Measurements from ENCODE around the gene NDUFS7.
A peak's percentile ranks its signal among the peaks of the same experiment; 100 is the strongest.

NDUFS7 gene

DNA sequence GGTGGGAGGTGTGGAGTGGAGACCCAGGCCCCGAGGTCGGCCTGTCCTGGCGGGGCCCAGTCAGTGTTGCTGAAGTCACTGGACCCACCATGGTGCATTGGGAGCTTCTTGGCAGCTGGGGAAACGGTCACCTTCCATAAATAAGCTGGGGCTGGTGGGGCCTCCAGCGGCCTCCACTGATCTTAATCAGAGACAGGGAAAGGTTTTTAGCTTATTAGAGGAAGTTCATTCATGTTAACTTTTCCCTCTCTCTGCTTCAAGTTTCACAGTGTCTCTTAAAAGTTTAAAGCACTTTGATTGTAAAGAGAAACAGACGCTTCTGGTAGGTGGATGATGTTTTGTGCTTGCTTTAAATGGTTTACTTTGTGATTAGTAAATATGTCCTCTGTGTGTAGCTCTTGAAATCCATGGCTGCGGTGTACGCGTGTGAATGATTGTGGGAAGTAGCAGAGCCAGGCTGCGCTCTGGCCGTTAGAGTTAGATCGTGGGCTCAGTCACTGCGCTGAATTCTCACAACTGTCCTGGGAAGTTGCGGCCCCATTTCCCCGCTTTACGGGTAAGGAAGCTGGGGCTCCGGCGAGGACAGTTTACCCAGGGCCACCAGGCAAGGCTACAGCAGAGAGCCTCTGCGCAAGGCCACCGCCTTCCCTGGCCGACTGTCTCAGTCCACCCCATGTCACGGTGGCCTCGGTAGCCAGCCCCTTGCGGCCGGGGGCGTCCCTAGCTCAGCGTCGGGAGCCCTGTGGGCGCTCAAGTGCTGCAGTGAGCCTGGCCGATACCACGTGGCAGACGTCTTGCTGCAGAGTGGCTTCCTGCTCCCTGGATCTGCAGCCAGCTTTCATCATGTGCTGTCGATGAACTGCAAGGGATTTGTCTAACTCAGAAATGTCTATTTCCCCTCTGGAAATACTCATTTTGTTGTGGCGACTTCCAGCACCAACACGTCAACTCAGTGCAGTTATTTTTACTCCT lies 16.5 kb upstream of the NDUFS7 start:
- peaks cover 2% of the 10 kb centered on the region for H3K9me3 ChIP-seq (ENCODE audit: insufficient read depth, low read depth, low read length)
- H3K79me1 ChIP-seq (ENCODE audit: low read length), result no peaks in the 10 kb centered on the region
- H3K14ac ChIP-seq (ENCODE audit: low read length), result no peak overlapping the region
- no peak overlapping the region for H3K4ac ChIP-seq (ENCODE audit: low read depth, low read length)
- no peak overlapping the region for H4K12ac ChIP-seq (ENCODE audit: low read depth, low read length)
- no peak overlapping the region for H3K9ac ChIP-seq (ENCODE audit: low read length)
- no peak overlapping the region for H2BK120ac ChIP-seq (ENCODE audit: insufficient read depth, low read length, poor library complexity)
- no peak overlapping the region for H2AK5ac ChIP-seq (ENCODE audit: low read length)
- no peak overlapping the region for H3K4me3 ChIP-seq (ENCODE audit: low read depth, low read length)
- peaks cover 69 to 80% of the 10 kb centered on the region in 2 experiments for H3K36me3 ChIP-seq (ENCODE audit: control insufficient read depth in 1 of 2, insufficient read depth in 2 of 2, low read length in 2 of 2)
- no peaks in the 10 kb centered on the region for H3K4me1 ChIP-seq (ENCODE audit: control insufficient read depth in 1 of 2, insufficient read depth in 2 of 2, low read length in 2 of 2)
- no peak overlapping the region for H3K23ac ChIP-seq (ENCODE audit: low read length)
- no peak overlapping the region for H3K18ac ChIP-seq (ENCODE audit: low read length)
- no peaks in the 10 kb centered on the region for H3K79me2 ChIP-seq (ENCODE audit: control insufficient read depth, insufficient read depth, low read length, poor library complexity)
- no peak overlapping the region for H2BK12ac ChIP-seq (ENCODE audit: low read length)
- H3K27me3 ChIP-seq (ENCODE audit: insufficient read depth, low read length), result no peaks in the 10 kb centered on the region
- H3K4me2 ChIP-seq (ENCODE audit: low read length), result no peak overlapping the region
- H2BK5ac ChIP-seq (ENCODE audit: low read depth, low read length, poor library complexity), result no peak overlapping the region
- H4K8ac ChIP-seq (ENCODE audit: low read depth, low read length), result no peak overlapping the region
- H4K91ac ChIP-seq (ENCODE audit: low read depth, low read length), result no peak overlapping the region
- no peak overlapping the region for H3K27ac ChIP-seq (ENCODE audit: low read depth, low read length)
- DNase-seq, result no peak
- WGBS (ENCODE audit: extremely low coverage, insufficient coverage, insufficient read length), result no CpG with 5 or more reads among the region's 35 CpGs
- no peak overlapping the region for H2AFZ ChIP-seq (ENCODE audit: insufficient read depth, low read length, poor library complexity)

DNA sequence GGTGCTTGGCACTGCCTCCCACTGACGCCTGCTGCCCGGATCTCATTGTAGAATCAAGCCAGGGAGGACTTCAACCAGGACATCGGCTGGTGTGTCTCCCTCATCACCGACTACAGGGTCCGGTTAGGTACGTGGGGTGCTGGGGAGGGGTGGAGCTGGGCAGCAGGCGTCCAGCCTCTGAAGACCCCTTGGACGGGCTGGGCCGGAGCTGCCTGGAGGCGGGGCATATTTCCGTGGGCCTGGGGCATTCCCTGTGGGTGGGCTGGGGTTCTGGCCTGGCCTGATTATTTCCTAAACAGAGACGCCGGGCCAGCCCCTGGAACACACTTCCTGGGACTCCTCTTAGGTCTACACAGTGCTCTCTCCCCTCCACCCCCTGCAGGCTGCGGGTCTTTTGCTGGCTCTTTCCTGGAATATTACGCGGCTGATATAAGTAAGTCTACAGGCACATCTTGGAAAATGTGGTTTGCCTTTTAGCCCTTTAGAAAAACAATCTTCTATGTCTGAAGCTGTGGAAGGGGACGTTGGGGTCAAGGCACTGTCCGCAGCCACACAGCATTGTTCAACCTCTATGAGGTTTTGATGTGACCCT lies 14.4 kb upstream of the NDUFS7 start:
- no peaks in the 10 kb centered on the region for H3K27me3 ChIP-seq (ENCODE audit: insufficient read depth, low read length)
- no peak overlapping the region for H4K12ac ChIP-seq (ENCODE audit: low read depth, low read length)
- peaks cover 68 to 78% of the 10 kb centered on the region in 2 experiments for H3K36me3 ChIP-seq (ENCODE audit: control insufficient read depth in 1 of 2, insufficient read depth in 2 of 2, low read length in 2 of 2)
- no peak overlapping the region for H4K91ac ChIP-seq (ENCODE audit: low read depth, low read length)
- H3K4me3 ChIP-seq (ENCODE audit: low read depth, low read length), result no peak overlapping the region
- no peak overlapping the region for H3K18ac ChIP-seq (ENCODE audit: low read length)
- H3K79me1 ChIP-seq (ENCODE audit: low read length), result no peaks in the 10 kb centered on the region
- DNase-seq, result no peak
- no peak overlapping the region for H3K23ac ChIP-seq (ENCODE audit: low read length)
- H2AFZ ChIP-seq (ENCODE audit: insufficient read depth, low read length, poor library complexity), result no peak overlapping the region
- H3K4me1 ChIP-seq (ENCODE audit: control insufficient read depth in 1 of 2, insufficient read depth in 2 of 2, low read length in 2 of 2), result no peaks in the 10 kb centered on the region
- no peak overlapping the region for H3K27ac ChIP-seq (ENCODE audit: low read depth, low read length)
- H3K4me2 ChIP-seq (ENCODE audit: low read length), result no peak overlapping the region
- no peak overlapping the region for H3K9ac ChIP-seq (ENCODE audit: low read length)
- peaks cover 2% of the 10 kb centered on the region for H3K9me3 ChIP-seq (ENCODE audit: insufficient read depth, low read depth, low read length)
- no peak overlapping the region for H2BK120ac ChIP-seq (ENCODE audit: insufficient read depth, low read length, poor library complexity)
- no peak overlapping the region for H3K14ac ChIP-seq (ENCODE audit: low read length)
- no peak overlapping the region for H2BK5ac ChIP-seq (ENCODE audit: low read depth, low read length, poor library complexity)
- no peak overlapping the region for H4K8ac ChIP-seq (ENCODE audit: low read depth, low read length)
- no peak overlapping the region for H3K4ac ChIP-seq (ENCODE audit: low read depth, low read length)
- no CpG with 5 or more reads among the region's 18 CpGs for WGBS (ENCODE audit: extremely low coverage, insufficient coverage, insufficient read length)
- H3K79me2 ChIP-seq (ENCODE audit: control insufficient read depth, insufficient read depth, low read length, poor library complexity), result no peaks in the 10 kb centered on the region
- H2BK12ac ChIP-seq (ENCODE audit: low read length), result no peak overlapping the region
- no peak overlapping the region for H2AK5ac ChIP-seq (ENCODE audit: low read length)

DNA sequence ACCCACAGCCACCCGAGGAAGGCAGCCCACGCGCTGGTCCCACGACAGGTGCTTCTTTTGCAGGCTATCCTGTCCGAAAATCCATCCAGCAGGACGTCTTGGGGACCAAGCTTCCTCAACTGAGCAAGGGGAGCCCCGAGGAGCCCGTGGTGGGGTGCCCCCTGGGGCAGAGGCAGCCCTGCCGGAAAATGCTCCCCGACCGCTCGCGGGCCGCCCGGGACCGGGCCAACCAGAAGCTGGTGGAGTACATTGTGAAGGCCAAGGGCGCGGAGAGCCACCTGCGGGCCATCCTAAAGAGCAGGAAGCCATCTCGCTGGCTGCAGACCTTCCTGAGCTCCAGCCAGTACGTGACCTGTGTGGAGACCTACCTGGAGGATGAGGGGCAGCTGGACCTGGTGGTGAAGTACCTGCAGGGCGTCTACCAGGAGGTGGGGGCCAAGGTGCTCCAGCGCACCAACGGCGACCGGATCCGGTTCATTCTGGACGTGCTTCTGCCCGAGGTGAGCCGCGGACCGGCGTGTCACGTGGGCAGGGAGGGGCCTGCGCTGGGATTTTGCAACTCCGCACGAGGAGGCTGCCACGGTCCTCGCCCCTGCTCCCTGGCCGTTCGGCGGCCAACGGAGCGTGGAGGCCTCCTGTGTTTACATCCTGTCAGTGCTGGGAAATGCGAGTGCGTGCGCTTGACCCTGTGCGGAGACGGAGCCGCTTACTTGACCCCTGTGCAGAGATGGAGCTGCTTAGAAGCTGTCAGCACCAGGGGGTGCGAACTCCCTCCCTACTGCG lies 12.9 kb upstream of the NDUFS7 start:
- Histone ChIP-seq H3K14ac (ENCODE audit: low read length) (no peak overlapping the region), H3K36me3 (ENCODE audit: control insufficient read depth in 1 of 2, insufficient read depth in 2 of 2, low read length in 2 of 2) (peaks cover 64 to 71% of the 10 kb centered on the region in 2 experiments), H3K79me1 (ENCODE audit: low read length) (no peaks in the 10 kb centered on the region), H3K79me2 (ENCODE audit: control insufficient read depth, insufficient read depth, low read length, poor library complexity) (no peaks in the 10 kb centered on the region), H2AFZ (ENCODE audit: insufficient read depth, low read length, poor library complexity) (no peak overlapping the region), H3K4me2 (ENCODE audit: low read length) (no peak overlapping the region), H3K9me3 (ENCODE audit: insufficient read depth, low read depth, low read length) (peaks cover 2% of the 10 kb centered on the region), H3K27ac (ENCODE audit: low read depth, low read length) (no peak overlapping the region), H2BK120ac (ENCODE audit: insufficient read depth, low read length, poor library complexity) (no peak overlapping the region), H3K4me1 (ENCODE audit: control insufficient read depth in 1 of 2, insufficient read depth in 2 of 2, low read length in 2 of 2) (no peaks in the 10 kb centered on the region), H3K4ac (ENCODE audit: low read depth, low read length) (no peak overlapping the region), H3K27me3 (ENCODE audit: insufficient read depth, low read length) (no peaks in the 10 kb centered on the region), H2AK5ac (ENCODE audit: low read length) (no peak overlapping the region), H4K91ac (ENCODE audit: low read depth, low read length) (no peak overlapping the region), H2BK5ac (ENCODE audit: low read depth, low read length, poor library complexity) (no peak overlapping the region), H3K9ac (ENCODE audit: low read length) (no peak overlapping the region), H3K23ac (ENCODE audit: low read length) (no peak overlapping the region), H4K8ac (ENCODE audit: low read depth, low read length) (no peak overlapping the region), H3K4me3 (ENCODE audit: low read depth, low read length) (no peak overlapping the region), H2BK12ac (ENCODE audit: low read length) (no peak overlapping the region), H3K18ac (ENCODE audit: low read length) (no peak overlapping the region), H4K12ac (ENCODE audit: low read depth, low read length) (no peak overlapping the region)
- DNase-seq, result peak; percentile 21 to 33
- no CpG with 5 or more reads among the region's 52 CpGs for WGBS (ENCODE audit: extremely low coverage, insufficient coverage, insufficient read length)

DNA sequence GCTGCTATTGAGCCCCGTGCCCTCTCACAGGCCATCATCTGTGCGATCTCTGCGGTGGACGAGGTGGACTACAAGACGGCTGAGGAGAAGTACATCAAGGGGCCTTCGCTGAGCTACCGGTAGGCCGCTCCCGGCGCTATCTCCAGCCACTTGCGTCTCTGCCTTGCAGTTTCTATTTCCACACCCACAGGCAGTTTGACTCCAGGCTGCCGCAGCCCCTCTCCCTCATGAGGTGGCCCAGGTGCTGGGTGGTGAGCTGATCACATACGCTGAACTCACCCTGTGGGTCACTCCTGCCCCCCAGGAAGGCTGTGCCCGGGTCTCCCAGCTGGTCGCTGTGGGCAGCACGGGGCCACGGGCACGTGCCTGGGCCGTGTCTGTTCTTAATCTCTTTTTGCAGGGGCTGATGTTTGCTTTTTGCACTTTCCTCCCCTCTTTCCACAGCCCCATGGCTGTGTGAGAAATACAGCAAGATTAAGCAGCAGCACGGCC lies 10.6 kb upstream of the NDUFS7 start:
- H2BK5ac ChIP-seq (ENCODE audit: low read depth, low read length, poor library complexity), result no peak overlapping the region
- H3K9me3 ChIP-seq (ENCODE audit: insufficient read depth, low read depth, low read length), result peaks cover 5% of the 10 kb centered on the region
- H3K79me2 ChIP-seq (ENCODE audit: control insufficient read depth, insufficient read depth, low read length, poor library complexity), result no peaks in the 10 kb centered on the region
- H3K27ac ChIP-seq (ENCODE audit: low read depth, low read length), result no peak overlapping the region
- H2AFZ ChIP-seq (ENCODE audit: insufficient read depth, low read length, poor library complexity), result no peak overlapping the region
- no peaks in the 10 kb centered on the region for H3K4me1 ChIP-seq (ENCODE audit: control insufficient read depth in 1 of 2, insufficient read depth in 2 of 2, low read length in 2 of 2)
- H3K79me1 ChIP-seq (ENCODE audit: low read length), result no peaks in the 10 kb centered on the region
- no CpG with 5 or more reads among the region's 20 CpGs for WGBS (ENCODE audit: extremely low coverage, insufficient coverage, insufficient read length)
- no peak overlapping the region for H3K14ac ChIP-seq (ENCODE audit: low read length)
- H3K36me3 ChIP-seq (ENCODE audit: control insufficient read depth in 1 of 2, insufficient read depth in 2 of 2, low read length in 2 of 2), result peaks cover 65 to 71% of the 10 kb centered on the region in 2 experiments
- no peak overlapping the region for H2AK5ac ChIP-seq (ENCODE audit: low read length)
- no peak overlapping the region for H4K91ac ChIP-seq (ENCODE audit: low read depth, low read length)
- H4K12ac ChIP-seq (ENCODE audit: low read depth, low read length), result no peak overlapping the region
- H4K8ac ChIP-seq (ENCODE audit: low read depth, low read length), result no peak overlapping the region
- H3K4me3 ChIP-seq (ENCODE audit: low read depth, low read length), result no peak overlapping the region
- no peaks in the 10 kb centered on the region for H3K27me3 ChIP-seq (ENCODE audit: insufficient read depth, low read length)
- H2BK12ac ChIP-seq (ENCODE audit: low read length), result no peak overlapping the region
- H3K4ac ChIP-seq (ENCODE audit: low read depth, low read length), result no peak overlapping the region
- no peak overlapping the region for H2BK120ac ChIP-seq (ENCODE audit: insufficient read depth, low read length, poor library complexity)
- H3K9ac ChIP-seq (ENCODE audit: low read length), result no peak overlapping the region
- no peak for DNase-seq
- no peak overlapping the region for H3K18ac ChIP-seq (ENCODE audit: low read length)
- no peak overlapping the region for H3K23ac ChIP-seq (ENCODE audit: low read length)
- no peak overlapping the region for H3K4me2 ChIP-seq (ENCODE audit: low read length)
